Activated T-cell treated with anti-CD3 and anti-CD28 coated beads, Interleukin-2, amount 50 U/mL, for 48 hours (primary cell): ENCODE data around the gene STARD9.

Source experiments
- DNase-seq, 2 experiments: peaks; one replicate each; pipeline ENCODE4 v3.0.0-alpha.2; 2020

Gene STARD9

GRCh38 chr15:42704492-42704926 lies 129.1 kb downstream of the STARD9 start:
- DNase-seq = peak; percentile 68 to 71

GRCh38 chr15:42705336-42705735 lies 129.9 kb downstream of the STARD9 start:
- DNase-seq = no peak

- DNase-seq = no peak
Measured at GRCh38 chr15:42707068-42707467, 131.7 kb downstream of the STARD9 start.

GRCh38 chr15:42707873-42708544 lies 132.6 kb downstream of the STARD9 start:
- peak in 1 of 2 experiments; percentile 1 for DNase-seq

GRCh38 chr15:42710662-42711061 lies 135.3 kb downstream of the STARD9 start:
- DNase-seq = no peak

GRCh38 chr15:42711746-42712145 lies 136.3 kb downstream of the STARD9 start:
- no peak for DNase-seq

GRCh38 chr15:42712584-42712983 lies 137.2 kb downstream of the STARD9 start:
- no peak for DNase-seq

- DNase-seq = no peak
Measured at GRCh38 chr15:42716125-42716524, 140.7 kb downstream of the STARD9 start.

- DNase-seq = no peak
Measured at GRCh38 chr15:42716626-42717025, 141.2 kb downstream of the STARD9 start.

- DNase-seq = no peak
Measured at GRCh38 chr15:42719043-42719442, 143.6 kb downstream of the STARD9 start.

- DNase-seq = no peak
Measured at GRCh38 chr15:42720071-42720470, 144.7 kb downstream of the STARD9 start.

GRCh38 chr15:42721016-42721415 lies 145.6 kb downstream of the STARD9 start:
- no peak for DNase-seq

GRCh38 chr15:42721916-42722315 lies 146.5 kb downstream of the STARD9 start:
- DNase-seq = no peak

- no peak for DNase-seq
Measured at GRCh38 chr15:42723068-42723467, 147.7 kb downstream of the STARD9 start.

GRCh38 chr15:42724276-42724675 lies 148.9 kb downstream of the STARD9 start:
- DNase-seq = no peak

- no peak for DNase-seq
Measured at GRCh38 chr15:42725331-42725903, 150.0 kb downstream of the STARD9 start.

- no peak for DNase-seq
Measured at GRCh38 chr15:42726114-42726513, 150.7 kb downstream of the STARD9 start.

GRCh38 chr15:42727750-42728381 lies 152.5 kb downstream of the STARD9 start:
- no peak for DNase-seq

GRCh38 chr15:42728560-42728959 lies 153.2 kb downstream of the STARD9 start:
- DNase-seq = no peak

GRCh38 chr15:42728972-42729371 lies 153.6 kb downstream of the STARD9 start:
- DNase-seq = no peak

- DNase-seq = no peak
Measured at GRCh38 chr15:42729409-42729808, 154.0 kb downstream of the STARD9 start.

GRCh38 chr15:42730135-42730534 lies 154.7 kb downstream of the STARD9 start:
- DNase-seq = no peak

GRCh38 chr15:42730536-42730935 lies 155.1 kb downstream of the STARD9 start:
- DNase-seq = no peak

GRCh38 chr15:42731461-42731860 lies 156.1 kb downstream of the STARD9 start:
- no peak for DNase-seq
